Neutrophil (primary cell): Measurements from ENCODE around the gene UFL1.
"Not testable (repeated sequence)": the region's sequence is repeated elsewhere in the genome, so short reads cannot be mapped to it uniquely, and the experiment has no call there.

Experiments used
- H3K27ac ChIP-seq: fragments of 200-600 bp; sonication (generic); 2 replicates; pipeline ENCODE4 v1.5.1; 2016; ENCODE audit warnings: mild to moderate bottlenecking, moderate library complexity
- H3K27me3 ChIP-seq: fragments of 200-600 bp; sonication (generic); 2 replicates; pipeline ENCODE4 v1.6.0; 2016; ENCODE audit warnings: mild to moderate bottlenecking
- H3K36me3 ChIP-seq: fragments of 200-600 bp; sonication (generic); 2 replicates; pipeline ENCODE4 v1.5.1; 2017
- H3K4me1 ChIP-seq, 2 experiments: fragments of 200-600 bp in 1 of 2; sonication (generic) in 1 of 2; 1 replicate in 1 of 2; 2 replicates in 1 of 2; pipeline versions ENCODE4 v1.5.1 to v1.6.1; 2013 to 2016; ENCODE audit warnings: low read depth in 1 of 2, low read length in 1 of 2, mild to moderate bottlenecking in 1 of 2, moderate library complexity in 1 of 2; ENCODE audit not compliant: control insufficient read depth in 1 of 2, insufficient read depth in 1 of 2
- H3K4me3 ChIP-seq, 2 experiments: fragments of 200-600 bp in 1 of 2; sonication (generic) in 1 of 2; 1 replicate in 1 of 2; 2 replicates in 1 of 2; pipeline ENCODE4 v1.5.1; 2013 to 2016; ENCODE audit warnings: low read depth in 1 of 2, low read length in 1 of 2, mild to moderate bottlenecking in 1 of 2, moderate library complexity in 1 of 2
- H3K9me3 ChIP-seq: fragments of 200-600 bp; sonication (generic); 2 replicates; pipeline ENCODE4 v1.5.1; 2016
- TF ChIP-seq, protein P1 (sequence below): fragments of 200-600 bp; sonication (generic); IDR thresholded peaks from 2 replicates; pipeline ENCODE4 v1.5.1; 2016; ENCODE audit warnings: antibody characterized with exemption

The UFL1 gene

DNA sequence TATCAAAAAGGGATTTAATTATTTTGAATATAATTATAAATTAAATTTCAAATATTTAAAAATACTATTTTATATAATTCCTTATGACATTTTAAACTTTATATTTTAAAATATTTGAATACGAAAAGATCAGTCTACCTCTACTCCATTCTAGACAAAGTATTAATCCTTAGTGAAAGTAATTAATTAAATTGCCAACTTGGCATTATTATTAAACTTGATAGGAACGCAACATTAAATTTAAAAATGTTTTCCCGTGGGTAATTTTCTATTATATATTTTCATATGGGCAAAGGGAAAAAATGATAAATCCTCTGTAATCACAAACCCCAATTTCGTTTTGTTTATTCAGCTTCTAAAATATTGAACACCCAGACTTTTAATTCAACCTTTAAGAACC is 33.0 kb downstream of the UFL1 start:
- TF ChIP-seq, protein P1, sequence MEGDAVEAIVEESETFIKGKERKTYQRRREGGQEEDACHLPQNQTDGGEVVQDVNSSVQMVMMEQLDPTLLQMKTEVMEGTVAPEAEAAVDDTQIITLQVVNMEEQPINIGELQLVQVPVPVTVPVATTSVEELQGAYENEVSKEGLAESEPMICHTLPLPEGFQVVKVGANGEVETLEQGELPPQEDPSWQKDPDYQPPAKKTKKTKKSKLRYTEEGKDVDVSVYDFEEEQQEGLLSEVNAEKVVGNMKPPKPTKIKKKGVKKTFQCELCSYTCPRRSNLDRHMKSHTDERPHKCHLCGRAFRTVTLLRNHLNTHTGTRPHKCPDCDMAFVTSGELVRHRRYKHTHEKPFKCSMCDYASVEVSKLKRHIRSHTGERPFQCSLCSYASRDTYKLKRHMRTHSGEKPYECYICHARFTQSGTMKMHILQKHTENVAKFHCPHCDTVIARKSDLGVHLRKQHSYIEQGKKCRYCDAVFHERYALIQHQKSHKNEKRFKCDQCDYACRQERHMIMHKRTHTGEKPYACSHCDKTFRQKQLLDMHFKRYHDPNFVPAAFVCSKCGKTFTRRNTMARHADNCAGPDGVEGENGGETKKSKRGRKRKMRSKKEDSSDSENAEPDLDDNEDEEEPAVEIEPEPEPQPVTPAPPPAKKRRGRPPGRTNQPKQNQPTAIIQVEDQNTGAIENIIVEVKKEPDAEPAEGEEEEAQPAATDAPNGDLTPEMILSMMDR = no peak
- Histone ChIP-seq H3K4me1 (no peaks in the 10 kb centered on the region), H3K9me3 (no peaks in the 10 kb centered on the region), H3K27me3 (no peaks in the 10 kb centered on the region), H3K27ac (no peak overlapping the region), H3K4me3 (no peak overlapping the region), H3K36me3 (peaks cover 66% of the 10 kb centered on the region)

DNA sequence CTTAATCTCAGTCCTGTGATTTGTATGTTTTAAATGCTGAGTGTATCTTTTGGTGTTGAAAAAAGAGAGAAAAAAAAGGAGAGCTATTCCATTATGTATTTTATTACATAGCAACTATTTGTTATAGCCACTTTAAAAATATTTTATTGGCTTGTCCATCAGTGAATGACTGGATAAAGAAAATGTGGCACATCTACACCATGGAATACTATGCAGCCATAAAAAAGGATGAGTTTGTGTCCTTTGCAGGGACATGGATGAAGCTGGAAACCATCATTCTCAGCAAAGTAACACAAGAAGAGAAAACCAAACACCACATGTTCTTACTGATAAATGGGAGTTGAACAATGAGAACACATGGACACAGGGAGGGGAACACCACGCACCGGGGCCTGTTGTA is 38.1 kb downstream of the UFL1 start:
- H3K9me3 ChIP-seq, H3K27ac ChIP-seq, H3K4me3 ChIP-seq, H3K4me1 ChIP-seq: not testable (repeated sequence)
- peaks cover 15% of the 10 kb centered on the region for H3K36me3 ChIP-seq
- peaks cover 35% of the 10 kb centered on the region for H3K27me3 ChIP-seq

DNA sequence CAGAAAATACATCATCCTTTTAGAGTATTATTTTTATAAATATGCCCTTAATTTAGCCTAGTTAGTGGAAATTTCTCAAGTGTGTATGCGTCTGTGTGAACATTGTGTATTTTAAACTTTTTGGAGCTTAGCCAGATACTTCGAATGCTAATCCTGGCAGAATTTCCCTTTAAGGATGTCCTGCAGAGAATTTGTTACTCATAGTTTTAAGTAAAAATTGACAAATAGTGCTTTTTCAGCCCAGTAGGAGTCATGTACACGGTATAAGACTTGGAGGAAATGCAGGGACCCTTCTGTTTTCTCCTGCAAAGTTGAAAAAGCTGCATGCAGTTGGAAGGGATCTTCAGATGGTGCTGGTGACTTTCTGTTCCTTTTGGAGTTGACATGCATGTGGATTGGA is 41.3 kb downstream of the UFL1 start, which contains the start of gene FHL5:
Gene FHL5, plus strand, starts transcription at position 243 of the 400 bp plus-strand sequence. CDS start 40,486 bp downstream, outside the sequence.
- Histone ChIP-seq H3K27me3 (peaks cover 38% of the 10 kb centered on the region), H3K4me1 (no peaks in the 10 kb centered on the region), H3K9me3 (no peaks in the 10 kb centered on the region), H3K27ac (no peak within 1 kb of the TSS), H3K4me3 (no peak within 1 kb of the TSS), H3K36me3 (no peaks in the 10 kb centered on the region)
- TF ChIP-seq, protein P1 = no peak

DNA sequence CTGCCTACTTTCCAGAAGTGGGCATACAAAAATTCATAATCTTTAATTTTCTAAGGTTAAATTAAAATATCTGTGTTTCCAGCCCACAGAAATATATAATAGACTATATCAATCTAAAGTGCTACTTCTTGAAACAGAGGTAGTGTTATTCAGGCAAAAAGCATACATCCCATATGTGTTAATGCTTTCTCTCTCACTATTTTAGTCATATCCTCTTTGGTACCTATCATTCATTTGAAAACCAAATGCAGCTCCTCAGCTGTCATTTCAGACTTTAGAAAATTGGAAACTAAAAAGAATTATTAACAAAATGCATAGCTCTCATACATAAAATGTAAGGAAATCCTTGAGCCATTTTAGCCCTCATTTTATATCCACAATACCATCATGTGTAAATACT is 42.2 kb downstream of the UFL1 start:
- H3K4me1 ChIP-seq = no peaks in the 10 kb centered on the region
- H3K36me3 ChIP-seq = no peaks in the 10 kb centered on the region
- H3K27me3 ChIP-seq = peaks cover 38% of the 10 kb centered on the region
- no peak overlapping the region for H3K4me3 ChIP-seq
- TF ChIP-seq, protein P1 = no peak
- H3K27ac ChIP-seq = no peak overlapping the region
- H3K9me3 ChIP-seq = no peaks in the 10 kb centered on the region

DNA sequence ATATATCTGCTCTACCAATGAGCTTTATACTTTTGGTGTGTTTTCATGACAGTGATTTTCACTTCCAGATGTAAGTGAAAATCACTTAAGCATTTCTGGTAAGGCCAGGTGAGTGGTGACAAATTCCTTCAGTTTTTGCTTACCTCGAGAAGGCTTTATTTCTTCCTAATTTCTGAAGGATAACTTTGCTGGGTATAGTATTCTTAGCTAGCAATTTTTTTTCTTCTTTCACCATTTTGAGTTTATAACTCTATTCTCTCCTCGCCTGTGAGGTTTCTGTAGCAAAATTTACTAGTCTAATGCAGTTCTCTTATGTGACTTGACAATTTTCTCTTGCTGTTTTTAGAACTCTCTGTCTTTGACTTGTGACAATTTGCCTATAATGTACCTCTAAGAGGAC is 48.4 kb downstream of the UFL1 start:
- H3K27ac ChIP-seq = no peak overlapping the region
- H3K4me3 ChIP-seq = no peak overlapping the region
- peaks cover under 1% of the 10 kb centered on the region for H3K27me3 ChIP-seq
- TF ChIP-seq, protein P1 = no peak
- H3K9me3 ChIP-seq = no peaks in the 10 kb centered on the region
- no peaks in the 10 kb centered on the region for H3K4me1 ChIP-seq
- no peaks in the 10 kb centered on the region for H3K36me3 ChIP-seq

DNA sequence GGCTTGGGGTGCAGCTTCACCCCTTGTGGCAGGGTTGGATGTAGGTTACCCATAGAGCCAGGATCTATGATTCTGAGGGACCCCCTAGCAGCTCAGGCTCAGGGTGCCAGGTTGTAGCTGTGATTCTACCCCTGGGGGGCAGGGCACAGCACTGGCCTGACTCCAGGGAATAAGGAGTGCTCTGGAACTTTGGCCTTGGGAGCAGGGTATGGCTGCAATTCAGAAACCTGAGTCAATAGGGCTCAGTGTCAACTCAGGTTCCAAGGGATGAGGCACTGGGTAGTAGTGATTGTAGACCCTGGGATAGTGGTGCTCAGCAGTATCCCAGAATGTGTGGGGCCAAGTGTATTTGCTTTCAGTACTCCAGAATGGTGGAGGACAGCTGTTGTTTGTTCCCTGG is 49.9 kb downstream of the UFL1 start:
- H3K4me1 ChIP-seq = no peaks in the 10 kb centered on the region
- H3K27me3 ChIP-seq = no peaks in the 10 kb centered on the region

More for the DNA sequence above, 49.9 kb downstream of the UFL1 start:
- Histone ChIP-seq H3K27ac (no peak overlapping the region), H3K9me3 (no peaks in the 10 kb centered on the region), H3K36me3 (no peaks in the 10 kb centered on the region), H3K4me3 (no peak overlapping the region)
- TF ChIP-seq, protein P1 = no peak
